ENCODE data around the gene MKRN3. TPM values are rescaled to one million over a fixed set of nuclear protein-coding genes. Genes with fewer than 3 reads are reported as not detected.
A peak's percentile ranks its signal among the peaks of the same experiment; 100 is the strongest.

MKRN3 gene
- polyA plus RNA-seq, 1 donor from 2014 or later, result 10.7 TPM

GRCh38 chr15:23570486-23570885 is 5.0 kb downstream of the MKRN3 start:
- no peaks in the 10 kb centered on the region for H4K20me1 ChIP-seq (ENCODE audit: insufficient read depth)
- peak; percentile 19 for TF ChIP-seq POLR2AphosphoS5 (IDR thresholded peaks at IDR 0.05)
- no peak for TF ChIP-seq REST (IDR thresholded peaks at IDR 0.05; ENCODE audit: borderline replicate concordance)
- H2AFZ ChIP-seq (ENCODE audit: low read depth, low read length), result no peak overlapping the region
- peak overlapping the region; percentile 71 for H3K27ac ChIP-seq (ENCODE audit: low read length)
- H3K27me3 ChIP-seq (ENCODE audit: insufficient read depth, low read depth, low read length), result no peaks in the 10 kb centered on the region
- peak overlapping the region; percentile 30 for H3K4me3 ChIP-seq (ENCODE audit: low read length)
- H3F3A ChIP-seq (ENCODE audit: insufficient read depth, low read length, poor library complexity, severe bottlenecking), result no peaks in the 10 kb centered on the region
- H3K79me2 ChIP-seq (replicated peaks; ENCODE audit: insufficient read depth, low read length), result peaks cover 57% of the 10 kb centered on the region
- no peaks in the 10 kb centered on the region for H3K9me3 ChIP-seq (ENCODE audit: low read length)
- H3K4me2 ChIP-seq (ENCODE audit: low read length), result no peak overlapping the region
- peak overlapping the region; percentile 57 for H3K9ac ChIP-seq (ENCODE audit: low read length)
- H3K9me2 ChIP-seq (ENCODE audit: insufficient read depth, low read length), result no peaks in the 10 kb centered on the region
- H3K36me3 ChIP-seq (ENCODE audit: insufficient read depth, low read length), result no peaks in the 10 kb centered on the region

GRCh38 chr15:23572844-23573243 is 7.4 kb downstream of the MKRN3 start:
- Histone ChIP-seq H4K20me1 (ENCODE audit: insufficient read depth) (no peaks in the 10 kb centered on the region), H3F3A (ENCODE audit: insufficient read depth, low read length, poor library complexity, severe bottlenecking) (no peaks in the 10 kb centered on the region), H3K9ac (ENCODE audit: low read length) (no peak overlapping the region), H3K27ac (ENCODE audit: low read length) (no peak overlapping the region), H3K9me2 (ENCODE audit: insufficient read depth, low read length) (no peaks in the 10 kb centered on the region), H3K4me2 (ENCODE audit: low read length) (no peak overlapping the region), H3K9me3 (ENCODE audit: low read length) (no peaks in the 10 kb centered on the region), H3K4me3 (ENCODE audit: low read length) (no peak overlapping the region), H3K36me3 (ENCODE audit: insufficient read depth, low read length) (no peaks in the 10 kb centered on the region), H3K27me3 (ENCODE audit: insufficient read depth, low read depth, low read length) (no peaks in the 10 kb centered on the region), H3K79me2 (replicated peaks; ENCODE audit: insufficient read depth, low read length) (peaks cover 53% of the 10 kb centered on the region), H2AFZ (ENCODE audit: low read depth, low read length) (no peak overlapping the region)
- TF ChIP-seq MXI1 (conservative IDR thresholded peaks at IDR 0.05; ENCODE audit: poor library complexity, severe bottlenecking) (no peak), CTCF (IDR thresholded peaks at IDR 0.05; ENCODE audit: poor library complexity, severe bottlenecking) (no peak), REST (IDR thresholded peaks at IDR 0.05; ENCODE audit: borderline replicate concordance) (no peak), POLR2AphosphoS5 (IDR thresholded peaks at IDR 0.05) (no peak), RAD21 (conservative IDR thresholded peaks at IDR 0.05) (no peak), TAF1 (IDR thresholded peaks at IDR 0.05; ENCODE audit: low read depth) (no peak), EP300 (conservative IDR thresholded peaks at IDR 0.05; ENCODE audit: poor library complexity, severe bottlenecking) (no peak)

All from neural cell (in vitro differentiated cells).